H9 (cell line): ENCODE data around the gene PDE1A. TPM values are rescaled to one million over a fixed set of nuclear protein-coding genes. Genes with fewer than 3 reads are reported as not detected.

Experiments
- DNase-seq: peaks from one replicate; pipeline ENCODE4 v3.0.0-alpha.2; 2017
- H2AFZ ChIP-seq: one replicate; pipeline ENCODE4 v1.6.1; 2013; ENCODE audit warnings: mild to moderate bottlenecking, low read length, control low read depth, moderate library complexity
- H2AK5ac ChIP-seq: 2 replicates; pipeline ENCODE4 v1.6.1; 2013; ENCODE audit warnings: low read length, control low read depth, mixed read lengths; ENCODE audit not compliant: insufficient read length
- H2BK120ac ChIP-seq: one replicate; pipeline ENCODE4 v1.6.1; 2013; ENCODE audit warnings: low read depth, mild to moderate bottlenecking, low read length, control low read depth, inconsistent platforms; ENCODE audit not compliant: poor library complexity, severe bottlenecking
- H2BK12ac ChIP-seq: 2 replicates; pipeline ENCODE4 v1.6.1; 2013; ENCODE audit warnings: low read length, control low read depth, mixed read lengths, low read depth; ENCODE audit not compliant: insufficient read length
- H2BK15ac ChIP-seq: 2 replicates; pipeline ENCODE4 v1.6.1; 2013; ENCODE audit warnings: low read depth, low read length, control low read depth
- H2BK20ac ChIP-seq: one replicate; pipeline ENCODE4 v1.6.1; 2013; ENCODE audit warnings: low read depth, mild to moderate bottlenecking, low read length, control low read depth, inconsistent platforms; ENCODE audit not compliant: poor library complexity, severe bottlenecking
- H2BK5ac ChIP-seq: 2 replicates; pipeline ENCODE4 v1.6.1; 2013; ENCODE audit warnings: low read length, control low read depth, mixed read lengths; ENCODE audit not compliant: insufficient read length
- H3K14ac ChIP-seq: 2 replicates; pipeline ENCODE4 v1.6.1; 2013; ENCODE audit warnings: low read length, control low read depth; ENCODE audit not compliant: insufficient read depth
- H3K18ac ChIP-seq: 2 replicates; pipeline ENCODE4 v1.6.1; 2013; ENCODE audit warnings: low read depth, mild to moderate bottlenecking, mixed read lengths, low read length, control low read depth; ENCODE audit not compliant: insufficient read length
- H3K23ac ChIP-seq: 2 replicates; pipeline ENCODE4 v1.6.1; 2013; ENCODE audit warnings: low read length, control low read depth, mixed read lengths, low read depth; ENCODE audit not compliant: insufficient read length
- H3K23me2 ChIP-seq: 2 replicates; pipeline ENCODE4 v1.6.1; 2013; ENCODE audit warnings: low read depth, mild to moderate bottlenecking, mixed read lengths, low read length, control low read depth; ENCODE audit not compliant: insufficient read length, poor library complexity, severe bottlenecking
- H3K27ac ChIP-seq: 2 replicates; pipeline ENCODE4 v1.5.1; 2013; ENCODE audit warnings: low read length, control low read depth, mixed read lengths, low read depth; ENCODE audit not compliant: insufficient read length
- H3K27me3 ChIP-seq: 2 replicates; pipeline ENCODE4 v1.6.1; 2013; ENCODE audit warnings: low read length, control low read depth, inconsistent platforms; ENCODE audit not compliant: insufficient read depth
- H3K4ac ChIP-seq: 2 replicates; pipeline ENCODE4 v1.6.1; 2013; ENCODE audit warnings: low read depth, mild to moderate bottlenecking, control low read depth, inconsistent platforms, low read length, moderate library complexity
- H3K4me1 ChIP-seq: 2 replicates; pipeline ENCODE4 v1.6.1; 2013; ENCODE audit warnings: low read length, control low read depth, inconsistent platforms; ENCODE audit not compliant: insufficient read depth
- H3K4me2 ChIP-seq: 2 replicates; pipeline ENCODE4 v1.6.1; 2013; ENCODE audit warnings: low read length, control low read depth, mixed read lengths; ENCODE audit not compliant: insufficient read length, insufficient read depth
- H3K56ac ChIP-seq: 2 replicates; pipeline ENCODE4 v1.6.1; 2013; ENCODE audit warnings: low read depth, mild to moderate bottlenecking, mixed read lengths, low read length, control low read depth; ENCODE audit not compliant: insufficient read length
- H3K79me1 ChIP-seq: 2 replicates; pipeline ENCODE4 v1.6.1; 2013; ENCODE audit warnings: low read depth, mild to moderate bottlenecking, moderate library complexity, low read length, control low read depth, inconsistent platforms; ENCODE audit not compliant: insufficient read depth, poor library complexity, severe bottlenecking
- H3K79me2 ChIP-seq: 2 replicates; pipeline ENCODE4 v1.6.1; 2013; ENCODE audit warnings: low read length, control low read depth, inconsistent platforms; ENCODE audit not compliant: insufficient read depth
- H3K9ac ChIP-seq: 2 replicates; pipeline ENCODE4 v1.6.1; 2013; ENCODE audit warnings: low read length, control low read depth, mixed read lengths; ENCODE audit not compliant: insufficient read length; ENCODE audit errors: extremely low read depth
- H3K9me3 ChIP-seq: one replicate; pipeline ENCODE4 v1.6.1; 2013; ENCODE audit warnings: low read depth, low read length, inconsistent platforms; ENCODE audit not compliant: control insufficient read depth
- H3T11ph ChIP-seq: one replicate; pipeline ENCODE4 v1.6.1; 2013; ENCODE audit warnings: mild to moderate bottlenecking, low read length, control low read depth, inconsistent platforms
- H4K20me1 ChIP-seq: one replicate; pipeline ENCODE4 v1.6.1; 2013; ENCODE audit not compliant: control insufficient read depth, insufficient read length, insufficient read depth
- H4K5ac ChIP-seq: 2 replicates; pipeline ENCODE4 v1.6.1; 2013; ENCODE audit warnings: low read depth, mild to moderate bottlenecking, mixed read lengths, low read length, control low read depth; ENCODE audit not compliant: insufficient read length
- H4K8ac ChIP-seq: replicated peaks from 2 replicates; pipeline ENCODE4 v1.6.1; 2013; ENCODE audit warnings: low read length, control low read depth, mixed read lengths, low read depth; ENCODE audit not compliant: insufficient read length
- H4K91ac ChIP-seq: 2 replicates; pipeline ENCODE4 v1.6.1; 2013; ENCODE audit warnings: low read depth, mild to moderate bottlenecking, moderate library complexity, mixed read lengths, low read length, control low read depth; ENCODE audit not compliant: insufficient read length
- H3K27ac Mint-ChIP-seq, 3 experiments: 2 replicates in 2 of 3; 3 replicates in 1 of 3; pipeline ENCODE4 v1.8.0; 2020 to 2021; ENCODE audit warnings: mixed read lengths in 3 of 3, mild to moderate bottlenecking in 1 of 3, moderate library complexity in 1 of 3
- H3K27me3 Mint-ChIP-seq: 2 replicates; pipeline ENCODE4 v1.8.0; 2021; ENCODE audit warnings: low read depth, mild to moderate bottlenecking, moderate library complexity, mixed read lengths
- H3K36me3 Mint-ChIP-seq, 3 experiments: 2 replicates in 2 of 3; 3 replicates in 1 of 3; pipeline ENCODE4 v1.8.0; 2020 to 2021; ENCODE audit warnings: low read depth in 3 of 3, mixed read lengths in 3 of 3; ENCODE audit not compliant: insufficient read depth in 1 of 3
- H3K4me1 Mint-ChIP-seq, 2 experiments: 2 replicates each; pipeline ENCODE4 v1.8.0; 2020; ENCODE audit warnings: mixed read lengths in 2 of 2
- H3K4me3 Mint-ChIP-seq, 2 experiments: 2 replicates in 1 of 2; 3 replicates in 1 of 2; pipeline ENCODE4 v1.8.0; 2020 to 2021; ENCODE audit warnings: mild to moderate bottlenecking in 2 of 2, mixed read lengths in 2 of 2, moderate library complexity in 1 of 2
- H3K9me3 Mint-ChIP-seq, 2 experiments: 2 replicates in 1 of 2; 3 replicates in 1 of 2; pipeline ENCODE4 v1.8.0; 2020; ENCODE audit warnings: mild to moderate bottlenecking in 2 of 2, mixed read lengths in 2 of 2, moderate library complexity in 1 of 2
- total RNA-seq: library from RNA; stranded (reverse); gene quantifications from 2 replicates; pipeline ENCODE4 v1.2.1, GENCODE V29; 2021
- TF ChIP-seq, protein P1 (sequence below): fragments of 200-600 bp; sonication (generic); conservative IDR thresholded peaks from 3 replicates; pipeline ENCODE4 v1.8.0; 2021; ENCODE audit warnings: antibody characterized with exemption, mild to moderate bottlenecking

The PDE1A gene
- total RNA-seq, 1 experiment from 2014 or later, result 0.11 TPM

DNA sequence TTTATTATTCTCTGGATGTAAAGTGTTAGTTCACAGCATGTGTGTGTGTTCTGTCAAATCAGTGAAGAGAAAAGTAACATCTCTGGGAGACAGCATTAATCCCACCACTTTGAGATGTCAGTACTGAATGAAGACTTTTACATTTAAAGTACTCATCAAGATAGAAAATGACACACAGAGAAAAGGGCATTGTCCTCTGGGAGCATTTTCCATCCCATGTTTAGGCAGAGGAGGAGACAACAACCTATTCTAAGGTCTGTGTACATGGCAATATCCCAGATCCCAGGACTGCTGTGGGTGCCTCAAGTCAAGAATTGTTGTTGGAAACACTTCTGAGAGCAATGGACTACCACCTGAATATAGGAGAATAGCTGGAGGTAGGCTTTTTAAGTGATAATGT is 239.7 kb downstream of the PDE1A start:
- H3K4me2 ChIP-seq, result no peak overlapping the region
- H2BK12ac ChIP-seq, result no peak overlapping the region
- H3K4ac ChIP-seq, result no peak overlapping the region
- H3K9ac ChIP-seq, result no peak overlapping the region
- H2BK15ac ChIP-seq, result no peak overlapping the region
- no peak overlapping the region for H3K56ac ChIP-seq
- no peak overlapping the region for H4K8ac ChIP-seq
- H3K18ac ChIP-seq, result no peak overlapping the region
- H4K20me1 ChIP-seq, result no peaks in the 10 kb centered on the region
- Mint-ChIP-seq H3K27ac (no peak overlapping the region), H3K4me1 (no peaks in the 10 kb centered on the region), H3K36me3 (peaks cover 0 to 5% (median 0%) of the 10 kb centered on the region in 3 experiments; a peak in 1 of 7 replicates), H3K9me3 (peaks cover 6 to 9% of the 10 kb centered on the region in 2 experiments; a peak in 4 of 5 replicates), H3K27me3 (no peaks in the 10 kb centered on the region; the same call in 1 of the 2 replicates), H3K4me3 (no peak overlapping the region)
- H3K14ac ChIP-seq, result no peak overlapping the region
- H4K5ac ChIP-seq, result no peak overlapping the region
- no peak overlapping the region for H3T11ph ChIP-seq
- H2BK5ac ChIP-seq, result no peak overlapping the region
- no peaks in the 10 kb centered on the region for H3K79me2 ChIP-seq
- no peak for DNase-seq
- H3K27ac ChIP-seq, result no peak overlapping the region
- no peaks in the 10 kb centered on the region for H3K79me1 ChIP-seq
- H3K23me2 ChIP-seq, result no peaks in the 10 kb centered on the region
- TF ChIP-seq, protein P1, sequence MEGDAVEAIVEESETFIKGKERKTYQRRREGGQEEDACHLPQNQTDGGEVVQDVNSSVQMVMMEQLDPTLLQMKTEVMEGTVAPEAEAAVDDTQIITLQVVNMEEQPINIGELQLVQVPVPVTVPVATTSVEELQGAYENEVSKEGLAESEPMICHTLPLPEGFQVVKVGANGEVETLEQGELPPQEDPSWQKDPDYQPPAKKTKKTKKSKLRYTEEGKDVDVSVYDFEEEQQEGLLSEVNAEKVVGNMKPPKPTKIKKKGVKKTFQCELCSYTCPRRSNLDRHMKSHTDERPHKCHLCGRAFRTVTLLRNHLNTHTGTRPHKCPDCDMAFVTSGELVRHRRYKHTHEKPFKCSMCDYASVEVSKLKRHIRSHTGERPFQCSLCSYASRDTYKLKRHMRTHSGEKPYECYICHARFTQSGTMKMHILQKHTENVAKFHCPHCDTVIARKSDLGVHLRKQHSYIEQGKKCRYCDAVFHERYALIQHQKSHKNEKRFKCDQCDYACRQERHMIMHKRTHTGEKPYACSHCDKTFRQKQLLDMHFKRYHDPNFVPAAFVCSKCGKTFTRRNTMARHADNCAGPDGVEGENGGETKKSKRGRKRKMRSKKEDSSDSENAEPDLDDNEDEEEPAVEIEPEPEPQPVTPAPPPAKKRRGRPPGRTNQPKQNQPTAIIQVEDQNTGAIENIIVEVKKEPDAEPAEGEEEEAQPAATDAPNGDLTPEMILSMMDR, result no peak
- no peak overlapping the region for H3K23ac ChIP-seq
- H2AK5ac ChIP-seq, result no peak overlapping the region
- no peaks in the 10 kb centered on the region for H3K4me1 ChIP-seq
- H2BK20ac ChIP-seq, result no peak overlapping the region
- H2BK120ac ChIP-seq, result no peak overlapping the region
- no peaks in the 10 kb centered on the region for H3K27me3 ChIP-seq
- no peak overlapping the region for H2AFZ ChIP-seq
- H3K9me3 ChIP-seq, result no peaks in the 10 kb centered on the region
- H4K91ac ChIP-seq, result no peak overlapping the region
